Natural killer cell (primary cell): Measurements from ENCODE around the gene NPTXR. TPM values are rescaled to one million over a fixed set of nuclear protein-coding genes. Genes with fewer than 3 reads are reported as not detected.

Experiments used
- ATAC-seq, 3 donors: fragments of 150-1000 bp in 2 of 3; fragments of 200-7000 bp in 1 of 3; cut with Tn5 transposase; 1 replicate in 1 of 3; 2 replicates in 2 of 3; pipeline ENCODE4 v1.10.0; 2021; ENCODE audit warnings: mild to moderate bottlenecking in 2 of 3, moderate library complexity in 2 of 3
- DNase-seq, 2 donors: peaks; one replicate each; pipeline versions ENCODE4 v3.0.0 to v3.0.0-alpha.2; 2013 to 2021; ENCODE audit warnings: mixed read lengths in 1 of 2
- H3K27ac ChIP-seq: one replicate; pipeline ENCODE4 v1.5.1; 2013; ENCODE audit warnings: mild to moderate bottlenecking, low read length
- H3K27me3 ChIP-seq: one replicate; pipeline ENCODE4 v1.6.1; 2013; ENCODE audit warnings: low read length; ENCODE audit not compliant: control insufficient read depth, insufficient read depth
- H3K36me3 ChIP-seq: one replicate; pipeline ENCODE4 v1.6.1; 2013; ENCODE audit warnings: low read length; ENCODE audit not compliant: control insufficient read depth, insufficient read depth
- H3K4me1 ChIP-seq: one replicate; pipeline ENCODE4 v1.6.1; 2013; ENCODE audit warnings: low read length; ENCODE audit not compliant: control insufficient read depth, insufficient read depth
- H3K4me3 ChIP-seq: one replicate; pipeline ENCODE4 v1.5.1; 2013; ENCODE audit warnings: low read length
- H3K9me3 ChIP-seq: one replicate; pipeline ENCODE4 v1.6.1; 2013; ENCODE audit warnings: low read length; ENCODE audit not compliant: control insufficient read depth, insufficient read depth
- H3K27ac Mint-ChIP-seq, 2 donors: one replicate each; pipeline ENCODE4 v1.8.0; 2022; ENCODE audit warnings: mild to moderate bottlenecking in 2 of 2, mixed read lengths in 2 of 2, moderate library complexity in 1 of 2
- H3K27me3 Mint-ChIP-seq, 2 donors: one replicate each; pipeline ENCODE4 v1.8.0; 2022; ENCODE audit warnings: low read depth in 2 of 2, mixed read lengths in 2 of 2
- H3K36me3 Mint-ChIP-seq: one replicate; pipeline ENCODE4 v1.8.0; 2022; ENCODE audit warnings: mixed read lengths
- H3K4me1 Mint-ChIP-seq, 2 donors: one replicate each; pipeline ENCODE4 v1.8.0; 2022; ENCODE audit warnings: mixed read lengths in 2 of 2
- H3K4me3 Mint-ChIP-seq: one replicate; pipeline ENCODE4 v1.8.0; 2022; ENCODE audit warnings: mild to moderate bottlenecking, moderate library complexity, mixed read lengths
- H3K9me3 Mint-ChIP-seq, 2 donors: one replicate each; pipeline ENCODE4 v1.8.0; 2022; ENCODE audit warnings: mixed read lengths in 2 of 2
- WGBS: methylation state at CpG from one replicate; pipeline ENCODE4 v1.1.7; 2013; ENCODE audit warnings: missing lambda C conversion rate; ENCODE audit not compliant: insufficient coverage; 5-methylcytosine and 5-hydroxymethylcytosine counted together
- intact Hi-C: fragments of 100-400 bp; cut with micrococcal nuclease; formaldehyde crosslinking; loops from one replicate; pipeline ENCODE4 v1.14.2; 2022
- total RNA-seq, 4 donors: library from RNA; stranded (reverse); fragments of 120-200 nt in 1 of 4; gene quantifications; one replicate each; pipeline versions ENCODE4 v1.2.3 to v1.2.4, GENCODE V29; 2013 to 2022
- TF ChIP-seq, protein P1 (sequence below): fragments of 200-600 bp; IDR thresholded peaks from one replicate; pipeline ENCODE4 v1.8.0; 2022; ENCODE audit warnings: antibody characterized with exemption

Gene NPTXR
- total RNA-seq, 3 donors from 2014 or later (not counting 1 experiment from before 2014, with no cell fraction given): 4.8 to 8.2 (median 6.1) TPM

DNA sequence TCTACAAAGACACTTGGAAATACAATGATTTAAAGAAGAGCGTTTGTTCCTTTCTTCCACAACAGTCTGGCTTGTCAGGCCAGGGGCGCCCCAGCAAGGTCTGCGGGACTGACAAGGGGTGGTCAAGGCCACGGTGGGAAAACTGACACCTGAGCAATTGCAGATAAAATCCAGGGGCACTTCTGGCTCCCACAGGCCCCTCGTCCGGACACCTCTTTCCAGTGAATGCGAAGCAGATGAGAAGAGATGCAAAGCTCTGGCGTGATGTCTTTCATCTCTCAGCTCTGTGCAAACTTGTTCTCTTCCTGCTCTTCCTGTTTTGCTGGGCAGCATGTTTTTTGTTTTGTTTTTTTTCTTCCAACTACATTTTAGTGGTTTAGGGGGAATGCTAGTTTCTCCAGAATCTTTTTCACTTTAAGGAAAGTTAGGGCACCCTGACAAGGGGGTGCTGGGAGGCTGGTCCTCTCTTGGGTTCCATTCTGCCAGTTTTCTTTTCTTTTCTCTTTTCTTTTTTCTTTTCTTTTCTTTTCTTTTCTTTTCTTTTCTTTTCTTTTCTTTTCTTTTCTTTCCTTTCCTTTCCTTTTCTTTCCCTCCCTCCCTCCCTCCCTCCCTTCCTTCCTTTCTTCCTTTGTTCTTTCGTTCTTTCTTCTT lies 39.3 kb upstream of the NPTXR start:
- H3K4me1 ChIP-seq: no peaks in the 10 kb centered on the region
- Mint-ChIP-seq H3K36me3 (no peaks in the 10 kb centered on the region), H3K27ac (no peak overlapping the region), H3K27me3 (peaks cover 2 to 35% of the 10 kb centered on the region in 2 donors), H3K4me3 (no peak overlapping the region), H3K9me3 (no peaks in the 10 kb centered on the region), H3K4me1 (no peaks in the 10 kb centered on the region)
- DNase-seq (peak in 1 of 2 donors; percentile 29), ATAC-seq (no peak)
- no peaks in the 10 kb centered on the region for H3K36me3 ChIP-seq
- intact Hi-C loops: no loop called here
- no peak overlapping the region for H3K27ac ChIP-seq
- H3K4me3 ChIP-seq: no peak overlapping the region
- H3K9me3 ChIP-seq: no peaks in the 10 kb centered on the region
- no peaks in the 10 kb centered on the region for H3K27me3 ChIP-seq
- WGBS: 56% methylated on average over 9 of the region's 9 CpGs
- TF ChIP-seq, protein P1, sequence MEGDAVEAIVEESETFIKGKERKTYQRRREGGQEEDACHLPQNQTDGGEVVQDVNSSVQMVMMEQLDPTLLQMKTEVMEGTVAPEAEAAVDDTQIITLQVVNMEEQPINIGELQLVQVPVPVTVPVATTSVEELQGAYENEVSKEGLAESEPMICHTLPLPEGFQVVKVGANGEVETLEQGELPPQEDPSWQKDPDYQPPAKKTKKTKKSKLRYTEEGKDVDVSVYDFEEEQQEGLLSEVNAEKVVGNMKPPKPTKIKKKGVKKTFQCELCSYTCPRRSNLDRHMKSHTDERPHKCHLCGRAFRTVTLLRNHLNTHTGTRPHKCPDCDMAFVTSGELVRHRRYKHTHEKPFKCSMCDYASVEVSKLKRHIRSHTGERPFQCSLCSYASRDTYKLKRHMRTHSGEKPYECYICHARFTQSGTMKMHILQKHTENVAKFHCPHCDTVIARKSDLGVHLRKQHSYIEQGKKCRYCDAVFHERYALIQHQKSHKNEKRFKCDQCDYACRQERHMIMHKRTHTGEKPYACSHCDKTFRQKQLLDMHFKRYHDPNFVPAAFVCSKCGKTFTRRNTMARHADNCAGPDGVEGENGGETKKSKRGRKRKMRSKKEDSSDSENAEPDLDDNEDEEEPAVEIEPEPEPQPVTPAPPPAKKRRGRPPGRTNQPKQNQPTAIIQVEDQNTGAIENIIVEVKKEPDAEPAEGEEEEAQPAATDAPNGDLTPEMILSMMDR: no peak

DNA sequence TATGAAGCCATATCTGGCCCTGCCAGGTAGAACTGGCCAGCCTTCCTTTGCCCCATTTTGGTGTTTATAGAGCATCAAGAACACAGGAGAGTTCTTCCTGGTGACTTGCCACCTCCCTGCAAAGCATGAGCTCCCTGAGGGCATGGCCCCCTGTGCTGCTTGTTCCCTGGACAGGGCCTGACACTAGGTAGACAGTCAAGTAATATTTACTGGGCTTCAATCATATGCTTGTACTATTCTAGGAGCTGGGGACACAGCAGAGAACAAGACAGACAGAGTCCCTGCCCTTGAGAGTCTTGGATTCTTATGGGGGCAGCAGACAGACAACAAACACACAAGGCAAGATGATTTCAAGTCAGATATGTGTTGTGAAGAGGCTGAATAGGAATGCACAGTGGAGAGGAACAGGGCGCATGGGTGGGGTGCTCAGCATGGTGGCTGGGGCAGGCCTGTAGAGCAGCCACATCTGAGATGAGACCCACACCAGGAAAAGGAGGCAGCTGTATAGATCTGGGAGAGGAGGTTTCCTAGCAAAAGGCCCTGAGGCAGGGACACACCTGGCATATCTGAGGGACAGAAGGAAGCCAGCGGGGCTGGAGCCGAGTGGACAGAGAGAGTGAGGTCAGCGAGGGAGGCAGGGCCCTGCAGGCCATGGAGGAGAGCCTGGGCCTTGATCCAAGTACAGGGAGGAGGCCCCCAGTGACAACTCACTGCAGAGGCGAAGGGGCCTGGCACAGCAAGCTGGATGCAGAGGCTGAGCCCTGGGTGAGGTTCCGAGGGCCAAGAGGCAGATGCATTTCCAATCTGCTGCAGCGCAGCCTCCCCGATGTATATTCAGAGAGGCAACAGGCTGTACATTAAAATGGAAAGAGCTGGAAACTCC lies 38.4 kb upstream of the NPTXR start:
- no peak overlapping the region for H3K27ac Mint-ChIP-seq
- no peaks in the 10 kb centered on the region for H3K27me3 ChIP-seq
- no peaks in the 10 kb centered on the region for H3K4me1 ChIP-seq
- no peak overlapping the region for H3K4me3 ChIP-seq
- WGBS: 86% methylated on average over 8 of the region's 8 CpGs
- no peaks in the 10 kb centered on the region for H3K9me3 ChIP-seq
- ATAC-seq (no peak), DNase-seq (peak in 1 of 2 donors; percentile 2)
- H3K36me3 Mint-ChIP-seq: no peaks in the 10 kb centered on the region
- no peaks in the 10 kb centered on the region for H3K36me3 ChIP-seq
- intact Hi-C loops: no loop called here
- H3K9me3 Mint-ChIP-seq: no peaks in the 10 kb centered on the region
- H3K27ac ChIP-seq: no peak overlapping the region
- H3K4me3 Mint-ChIP-seq: no peak overlapping the region
- TF ChIP-seq, protein P1: no peak
- no peaks in the 10 kb centered on the region for H3K4me1 Mint-ChIP-seq
- peaks cover 8 to 31% of the 10 kb centered on the region in 2 donors for H3K27me3 Mint-ChIP-seq

DNA sequence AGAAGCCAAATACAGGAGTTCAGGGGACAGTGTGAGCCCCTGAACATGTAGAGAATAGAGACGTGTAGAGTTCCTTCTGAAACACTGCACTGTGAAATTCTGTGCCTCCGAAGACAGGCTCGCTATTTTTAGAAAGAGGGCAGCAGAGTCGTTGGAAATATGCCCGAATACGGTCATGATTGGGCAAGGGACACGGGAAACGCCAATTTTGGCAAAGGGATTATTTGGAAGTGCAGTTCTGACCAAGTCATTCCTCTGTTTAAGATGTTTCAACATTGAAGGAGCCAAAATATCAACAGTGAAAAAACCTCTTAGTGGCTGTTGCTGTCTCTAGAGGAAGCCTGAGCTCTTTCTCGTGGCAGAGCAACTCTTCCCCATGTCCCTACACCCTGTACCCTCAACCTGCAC lies 37.6 kb upstream of the NPTXR start:
- H3K27ac Mint-ChIP-seq: no peak overlapping the region
- no peak overlapping the region for H3K4me3 Mint-ChIP-seq
- H3K4me1 Mint-ChIP-seq: no peaks in the 10 kb centered on the region
- TF ChIP-seq, protein P1: no peak
- WGBS: 19% methylated on average over 9 of the region's 9 CpGs
- H3K9me3 Mint-ChIP-seq: no peaks in the 10 kb centered on the region
- H3K27me3 Mint-ChIP-seq: peaks cover 8 to 28% of the 10 kb centered on the region in 2 donors
- Histone ChIP-seq H3K4me3 (no peak overlapping the region), H3K4me1 (no peaks in the 10 kb centered on the region), H3K27ac (no peak overlapping the region), H3K9me3 (no peaks in the 10 kb centered on the region), H3K27me3 (no peaks in the 10 kb centered on the region), H3K36me3 (no peaks in the 10 kb centered on the region)
- intact Hi-C loops: no loop called here
- DNase-seq (peak in 1 of 2 donors; percentile 2), ATAC-seq (no peak)
- no peaks in the 10 kb centered on the region for H3K36me3 Mint-ChIP-seq
